Sigmoid colon (tissue), 4 donors: ENCODE measurements around the gene UBL7.

Source experiments
- EP300 ChIP-seq, 4 donors: sonication (generic); formaldehyde crosslinking; IDR thresholded peaks; one replicate each; pipeline ENCODE4 v1.6.1; 2017; ENCODE audit warnings: antibody characterized with exemption in 4 of 4
- POLR2A ChIP-seq, 2 donors: fragments of 450-650 bp; IDR thresholded peaks; one replicate each; pipeline ENCODE4 v1.6.1; 2016; ENCODE audit warnings: antibody characterized with exemption in 2 of 2, mild to moderate bottlenecking in 2 of 2, moderate library complexity in 2 of 2
- POLR2AphosphoS5 ChIP-seq, 4 donors: sonication (generic); formaldehyde crosslinking; IDR thresholded peaks; one replicate each; pipeline ENCODE4 v1.6.1; 2017; ENCODE audit warnings: antibody characterized with exemption in 4 of 4
- TF ChIP-seq, protein P1 (sequence below), 4 experiments: fragments of 450-650 bp in 3 of 4; fragments of 200-600 bp in 1 of 4; IDR thresholded peaks; one replicate each; pipeline ENCODE4 v1.5.1; 2016 to 2019; ENCODE audit warnings: antibody characterized with exemption in 4 of 4, mild to moderate bottlenecking in 3 of 4, moderate library complexity in 2 of 4

DNA sequence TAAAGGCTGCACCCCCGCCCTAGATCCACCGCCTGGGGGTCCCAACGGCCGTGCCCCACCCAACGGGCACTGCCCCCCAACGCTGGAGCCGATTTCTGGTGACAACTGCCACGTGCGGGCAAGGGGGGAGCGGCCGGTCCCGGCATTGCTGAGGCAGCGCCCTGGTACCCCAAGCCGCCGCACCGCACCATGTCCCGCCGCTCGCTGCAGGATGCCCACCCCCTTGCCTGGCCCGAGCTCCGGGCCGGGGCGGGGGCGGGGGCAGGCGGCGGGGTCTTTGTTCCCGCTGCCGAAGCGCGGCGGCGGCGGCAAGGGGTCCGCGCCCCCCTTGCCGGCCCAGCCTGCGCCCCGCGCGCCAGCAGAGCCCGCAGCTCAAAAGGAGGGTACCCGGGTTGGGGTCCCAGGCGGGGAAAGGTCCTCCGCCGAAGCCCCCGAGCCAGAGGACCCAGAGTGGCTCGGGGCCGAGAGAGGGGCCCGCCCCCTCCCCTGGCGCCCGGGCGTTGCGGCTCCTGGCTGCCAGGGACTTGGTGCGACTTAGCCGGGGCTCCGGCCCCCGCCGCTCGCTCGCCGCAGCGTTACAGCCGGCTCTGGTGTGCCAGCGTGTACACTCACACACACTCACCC, 27.9 kb downstream of the UBL7 start:
- TF ChIP-seq, protein P1, sequence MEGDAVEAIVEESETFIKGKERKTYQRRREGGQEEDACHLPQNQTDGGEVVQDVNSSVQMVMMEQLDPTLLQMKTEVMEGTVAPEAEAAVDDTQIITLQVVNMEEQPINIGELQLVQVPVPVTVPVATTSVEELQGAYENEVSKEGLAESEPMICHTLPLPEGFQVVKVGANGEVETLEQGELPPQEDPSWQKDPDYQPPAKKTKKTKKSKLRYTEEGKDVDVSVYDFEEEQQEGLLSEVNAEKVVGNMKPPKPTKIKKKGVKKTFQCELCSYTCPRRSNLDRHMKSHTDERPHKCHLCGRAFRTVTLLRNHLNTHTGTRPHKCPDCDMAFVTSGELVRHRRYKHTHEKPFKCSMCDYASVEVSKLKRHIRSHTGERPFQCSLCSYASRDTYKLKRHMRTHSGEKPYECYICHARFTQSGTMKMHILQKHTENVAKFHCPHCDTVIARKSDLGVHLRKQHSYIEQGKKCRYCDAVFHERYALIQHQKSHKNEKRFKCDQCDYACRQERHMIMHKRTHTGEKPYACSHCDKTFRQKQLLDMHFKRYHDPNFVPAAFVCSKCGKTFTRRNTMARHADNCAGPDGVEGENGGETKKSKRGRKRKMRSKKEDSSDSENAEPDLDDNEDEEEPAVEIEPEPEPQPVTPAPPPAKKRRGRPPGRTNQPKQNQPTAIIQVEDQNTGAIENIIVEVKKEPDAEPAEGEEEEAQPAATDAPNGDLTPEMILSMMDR (IDR thresholded peaks at IDR 0.05), result no peak
- TF ChIP-seq POLR2AphosphoS5 (IDR thresholded peaks at IDR 0.05) (no peak), POLR2A (IDR thresholded peaks at IDR 0.05) (no peak), EP300 (IDR thresholded peaks at IDR 0.05) (no peak)
